Measurements from ENCODE around the gene PLXND1.
"Not testable (repeated sequence)": the region's sequence is repeated elsewhere in the genome, so short reads cannot be mapped to it uniquely, and the experiment has no call there.

Gene PLXND1

DNA sequence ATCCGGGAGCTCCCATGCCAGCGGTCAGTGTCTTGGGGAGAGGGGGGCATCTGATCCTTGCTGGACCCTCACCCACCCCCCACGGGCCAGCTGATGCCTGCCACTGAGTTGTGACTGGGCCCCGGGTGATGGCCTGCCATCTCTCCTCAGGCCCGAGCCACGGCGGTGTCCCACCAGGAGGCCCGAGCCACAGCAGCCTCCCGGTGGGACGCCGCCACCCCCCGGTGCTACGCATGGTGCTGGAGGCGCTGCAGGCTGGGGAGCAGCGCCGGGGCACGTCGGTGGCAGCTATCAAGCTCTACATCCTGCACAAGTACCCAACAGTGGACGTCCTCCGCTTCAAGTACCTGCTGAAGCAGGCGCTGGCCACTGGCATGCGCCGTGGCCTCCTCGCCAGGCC lies 59.2 kb downstream of the PLXND1 start:
- no peak for DNase-seq

DNA sequence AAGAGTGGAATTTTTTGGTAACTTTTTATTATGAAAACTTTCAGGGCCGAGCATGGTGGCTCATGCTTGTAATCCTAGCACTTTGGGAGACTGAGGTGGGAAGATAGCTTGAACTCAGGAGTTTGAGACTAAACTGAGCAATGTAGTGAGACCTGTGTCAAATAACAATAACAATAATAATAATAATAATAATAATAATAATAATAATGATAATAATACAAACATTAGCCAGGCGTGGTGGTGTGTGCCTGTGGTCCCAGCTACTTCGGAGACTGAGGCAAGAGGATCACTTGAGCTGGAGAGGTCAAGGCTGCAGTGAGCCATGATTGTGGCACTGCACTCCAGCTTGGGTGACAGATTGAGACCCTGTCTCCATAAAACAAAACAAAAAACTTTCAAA lies 60.5 kb downstream of the PLXND1 start:
- not testable (repeated sequence) for DNase-seq

DNA sequence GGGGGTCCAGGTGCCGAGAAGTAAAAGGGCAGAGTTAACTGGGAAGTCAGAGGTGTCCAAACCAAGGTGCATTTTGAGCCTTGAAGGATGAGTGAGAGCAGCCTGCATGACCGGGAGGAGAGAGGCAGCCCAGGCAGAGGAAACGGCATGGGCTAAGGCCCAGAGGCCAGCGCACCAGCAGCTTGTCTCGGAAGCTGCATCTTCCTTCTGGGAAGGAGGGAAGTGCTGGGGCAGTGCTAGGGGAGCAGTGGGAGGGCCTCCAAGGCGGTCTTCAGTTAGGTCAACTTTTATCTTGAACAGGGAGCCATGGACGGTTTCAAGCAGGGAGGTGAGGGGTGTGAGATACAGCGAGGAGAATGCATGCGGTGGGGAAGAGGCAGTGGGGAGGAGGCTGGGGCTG lies 62.5 kb downstream of the PLXND1 start:
- no peak for DNase-seq

- DNase-seq: no peak
These were observed 63.2 kb downstream of the PLXND1 start, which contains the start of gene H1-8 for GRCh38 chr3:129543156-129543790. H1-8 (plus strand) TSS chr3:129543175; CDS start chr3:129543219, 44 bp downstream.

- no peak for DNase-seq
These were observed 63.7 kb downstream of the PLXND1 start for GRCh38 chr3:129542747-129543146.

GRCh38 chr3:129540776-129541516 lies 65.5 kb downstream of the PLXND1 start:
- no peak for DNase-seq

GRCh38 chr3:129539206-129539605 lies 67.3 kb downstream of the PLXND1 start:
- no peak for DNase-seq

- no peak for DNase-seq
These were observed 69.7 kb downstream of the PLXND1 start for GRCh38 chr3:129536804-129537203.

DNA sequence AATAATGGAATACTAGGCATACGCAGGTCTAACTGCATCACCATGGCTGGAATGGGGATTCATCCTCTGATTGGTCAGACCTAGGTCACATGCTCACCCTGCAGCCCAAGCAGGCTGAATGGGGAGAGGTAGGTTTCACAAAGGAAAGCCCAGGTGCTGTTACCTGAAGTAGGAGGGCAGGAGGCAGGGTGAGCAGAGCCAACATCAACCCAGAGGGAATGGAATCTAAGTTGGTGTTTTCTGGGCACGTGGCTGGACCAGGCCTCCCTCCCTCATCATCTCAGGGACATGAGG lies 70.2 kb downstream of the PLXND1 start:
- no peak for DNase-seq

GRCh38 chr3:129535075-129535474 lies 71.4 kb downstream of the PLXND1 start:
- DNase-seq: no peak

DNA sequence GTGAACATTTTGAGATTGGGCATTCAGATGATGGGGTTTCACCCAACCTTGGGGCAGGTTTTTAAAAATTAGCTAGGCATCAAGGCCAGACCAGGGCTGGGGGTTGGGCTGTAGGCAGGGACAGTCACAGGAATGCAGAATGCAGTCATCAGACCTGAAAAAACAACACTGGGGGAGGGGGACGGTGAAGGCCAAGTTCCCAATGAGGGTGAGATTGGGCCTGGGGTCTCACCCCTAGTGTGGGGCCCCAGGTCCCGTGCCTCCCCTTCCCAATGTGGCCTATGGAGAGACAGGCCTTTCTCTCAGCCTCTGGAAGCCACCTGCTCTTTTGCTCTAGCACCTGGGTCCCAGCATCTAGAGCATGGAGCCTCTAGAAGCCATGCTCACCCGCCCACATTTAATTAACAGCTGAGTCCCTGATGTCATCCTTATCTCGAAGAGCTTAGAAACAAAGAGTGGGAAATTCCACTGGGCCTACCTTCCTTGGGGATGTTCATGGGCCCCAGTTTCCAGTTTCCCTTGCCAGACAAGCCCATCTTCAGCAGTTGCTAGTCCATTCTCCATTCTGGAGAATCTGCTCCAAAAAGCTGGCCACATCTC lies 71.9 kb downstream of the PLXND1 start:
- no peak for DNase-seq

DNA sequence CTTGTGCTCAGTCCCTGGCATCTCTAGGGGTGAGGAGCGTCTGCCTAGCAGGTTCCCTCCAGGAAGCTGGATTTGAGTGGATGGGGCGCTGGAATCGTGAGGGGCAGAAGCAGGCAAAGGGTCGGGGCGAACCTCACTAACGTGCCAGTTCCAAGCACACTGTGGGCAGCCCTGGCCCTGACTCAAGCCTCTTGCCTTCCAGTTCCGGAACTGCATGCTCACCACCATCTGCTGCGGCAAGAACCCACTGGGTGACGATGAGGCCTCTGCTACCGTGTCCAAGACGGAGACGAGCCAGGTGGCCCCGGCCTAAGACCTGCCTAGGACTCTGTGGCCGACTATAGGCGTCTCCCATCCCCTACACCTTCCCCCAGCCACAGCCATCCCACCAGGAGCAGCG lies 73.1 kb downstream of the PLXND1 start:
- no peak for DNase-seq

GRCh38 chr3:129532261-129532660 lies 74.2 kb downstream of the PLXND1 start:
- DNase-seq: no peak

- DNase-seq: no peak
These were observed 74.8 kb downstream of the PLXND1 start for GRCh38 chr3:129531699-129532098.

- no peak for DNase-seq
These were observed 75.7 kb downstream of the PLXND1 start for GRCh38 chr3:129530821-129531220.

- no peak for DNase-seq
These were observed 76.2 kb downstream of the PLXND1 start for GRCh38 chr3:129530251-129530791.

- DNase-seq: no peak
These were observed 76.9 kb downstream of the PLXND1 start for GRCh38 chr3:129529436-129530210.

DNA sequence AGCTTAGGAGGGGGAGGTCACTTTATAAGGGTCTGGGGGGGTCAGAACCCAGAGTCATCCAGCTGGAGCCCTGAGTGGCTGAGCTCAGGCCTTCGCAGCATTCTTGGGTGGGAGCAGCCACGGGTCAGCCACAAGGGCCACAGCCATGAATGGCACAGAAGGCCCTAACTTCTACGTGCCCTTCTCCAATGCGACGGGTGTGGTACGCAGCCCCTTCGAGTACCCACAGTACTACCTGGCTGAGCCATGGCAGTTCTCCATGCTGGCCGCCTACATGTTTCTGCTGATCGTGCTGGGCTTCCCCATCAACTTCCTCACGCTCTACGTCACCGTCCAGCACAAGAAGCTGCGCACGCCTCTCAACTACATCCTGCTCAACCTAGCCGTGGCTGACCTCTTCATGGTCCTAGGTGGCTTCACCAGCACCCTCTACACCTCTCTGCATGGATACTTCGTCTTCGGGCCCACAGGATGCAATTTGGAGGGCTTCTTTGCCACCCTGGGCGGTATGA lies 77.8 kb downstream of the PLXND1 start, which contains the start of gene RHO:
Gene RHO (plus strand): TSS at position 51 of the 512 bp plus-strand sequence. CDS start 95 bp downstream, at position 146.
- no peak for DNase-seq

DNA sequence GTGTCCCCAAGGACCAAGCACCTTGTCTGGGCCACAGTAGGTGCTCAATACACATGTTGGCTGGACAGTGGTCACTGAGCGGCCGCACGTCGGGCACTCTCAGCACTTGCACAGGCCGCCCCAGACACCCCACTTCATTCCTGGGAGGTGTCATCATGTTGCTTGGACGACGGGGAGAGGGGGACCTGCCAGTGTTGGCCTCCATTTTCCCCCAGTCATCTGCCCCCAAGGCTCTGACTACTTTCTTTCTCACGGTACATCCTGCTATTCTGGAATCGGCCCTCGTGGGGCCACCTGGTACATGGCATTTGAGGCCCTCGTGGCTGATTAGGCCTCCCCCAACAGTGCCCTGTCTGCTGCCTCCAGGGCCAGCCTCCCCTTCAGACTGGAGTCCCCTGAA lies 79.2 kb downstream of the PLXND1 start:
- DNase-seq: no peak

DNA sequence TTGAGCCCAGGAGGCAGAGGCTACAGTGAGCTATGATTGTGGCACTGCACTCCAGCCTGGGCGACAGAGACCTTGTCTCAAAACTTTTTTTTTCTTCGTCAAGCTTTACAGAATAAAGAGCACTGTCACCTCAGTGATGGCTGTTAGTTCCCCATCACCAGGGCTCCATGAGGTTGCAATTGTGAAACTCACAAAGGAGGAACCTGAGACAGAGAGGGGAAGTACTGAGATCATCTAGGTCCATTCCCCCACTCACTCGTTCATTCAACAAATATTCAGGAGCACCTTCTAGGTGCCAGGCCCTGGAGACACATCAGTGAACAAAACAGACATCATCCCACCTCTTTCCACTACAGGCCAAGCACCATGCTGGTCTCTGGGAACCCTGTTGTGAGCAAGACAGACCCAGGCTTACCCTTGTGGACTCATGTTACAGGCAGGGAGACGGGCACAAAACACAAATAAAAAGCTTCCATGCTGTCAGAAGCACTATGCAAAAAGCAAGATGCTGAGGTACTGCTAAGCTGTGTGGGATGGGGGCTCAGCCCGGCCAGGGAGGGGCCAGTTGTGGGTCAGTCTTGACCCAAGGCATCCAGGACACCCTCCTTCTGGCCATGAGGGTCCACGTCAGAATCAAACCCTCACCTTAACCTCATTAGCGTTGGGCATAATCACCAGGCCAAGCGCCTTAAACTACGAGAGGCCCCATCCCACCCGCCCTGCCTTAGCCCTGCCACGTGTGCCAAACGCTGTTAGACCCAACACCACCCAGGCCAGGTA lies 80.2 kb downstream of the PLXND1 start:
- no peak for DNase-seq

DNA sequence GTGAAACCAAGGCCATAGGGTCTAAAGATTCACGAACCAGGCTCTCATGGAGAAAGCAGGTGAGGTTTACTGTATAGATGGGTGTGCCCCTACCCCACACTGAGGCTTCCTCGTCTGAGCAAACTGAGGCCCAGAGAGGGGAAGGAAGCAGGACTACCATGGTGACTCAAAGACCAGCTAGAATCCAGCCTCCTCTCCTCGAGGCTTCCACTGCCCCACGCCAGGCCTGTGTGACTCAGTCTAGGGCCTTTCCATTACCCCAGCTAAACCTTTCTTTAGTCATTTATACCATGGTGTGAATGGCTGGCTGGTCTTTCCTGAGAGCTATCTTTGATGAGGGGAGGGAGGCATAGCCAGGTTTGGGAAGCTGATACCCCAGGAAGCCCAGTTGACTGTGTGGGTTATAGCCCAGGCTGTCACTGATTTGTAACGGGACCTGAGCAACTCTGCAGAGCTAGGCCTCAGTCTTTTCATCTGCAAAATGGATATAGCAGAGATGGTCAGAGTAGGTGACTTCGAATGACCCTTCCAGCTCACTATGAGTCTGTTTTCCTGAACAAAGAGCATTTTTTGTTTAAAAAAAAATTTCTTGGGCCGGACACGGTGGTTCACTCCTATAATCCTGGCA lies 81.0 kb downstream of the PLXND1 start:
- DNase-seq: no peak

GRCh38 chr3:129524081-129524480 lies 82.4 kb downstream of the PLXND1 start:
- DNase-seq: no peak
